Activated CD8-positive, alpha-beta memory T cell treated with anti-CD3 and anti-CD28 coated beads for 48 hours (primary cell): Measurements from ENCODE around the gene TULP4.

ENCODE experiments used
- DNase-seq, 3 experiments: peaks; one replicate each; pipeline ENCODE4 v3.0.0-alpha.2; 2020; ENCODE audit warnings: low read depth in 2 of 3, low spot score in 2 of 3

The TULP4 gene

DNA sequence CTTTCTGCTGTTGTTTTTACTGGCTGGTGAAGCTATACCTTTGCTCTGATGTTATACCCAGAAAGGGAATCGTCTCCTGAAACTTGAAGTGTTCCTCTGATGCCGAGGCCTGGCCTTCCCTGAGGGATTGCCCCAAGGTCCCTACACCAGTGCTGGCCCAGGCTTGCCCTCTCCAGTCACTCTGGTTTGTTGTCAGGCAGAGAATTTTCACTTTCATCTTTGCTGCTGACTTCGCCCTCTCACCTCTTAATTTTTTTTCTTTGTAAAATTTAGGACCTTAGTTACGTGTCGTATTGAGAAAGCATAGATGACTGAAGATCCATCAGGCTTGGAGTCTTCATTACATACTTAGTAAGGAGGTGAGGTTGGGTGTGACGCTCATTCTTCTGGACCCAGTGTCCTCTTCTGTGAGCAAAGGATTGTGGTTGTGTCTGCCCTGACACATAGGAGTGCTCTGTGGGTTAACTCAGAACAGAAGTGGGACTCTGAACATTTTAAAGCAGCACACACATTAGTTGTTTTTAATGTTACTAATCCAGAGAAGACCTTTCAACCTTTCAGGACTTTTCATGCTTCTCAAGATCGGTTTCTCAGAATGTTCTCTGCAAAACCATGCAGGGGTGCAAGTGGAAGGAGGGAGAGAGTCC, 45.4 kb downstream of the TULP4 start:
- no peak for DNase-seq

GRCh38 chr6:158358450-158359077, 46.3 kb downstream of the TULP4 start:
- no peak for DNase-seq

DNA sequence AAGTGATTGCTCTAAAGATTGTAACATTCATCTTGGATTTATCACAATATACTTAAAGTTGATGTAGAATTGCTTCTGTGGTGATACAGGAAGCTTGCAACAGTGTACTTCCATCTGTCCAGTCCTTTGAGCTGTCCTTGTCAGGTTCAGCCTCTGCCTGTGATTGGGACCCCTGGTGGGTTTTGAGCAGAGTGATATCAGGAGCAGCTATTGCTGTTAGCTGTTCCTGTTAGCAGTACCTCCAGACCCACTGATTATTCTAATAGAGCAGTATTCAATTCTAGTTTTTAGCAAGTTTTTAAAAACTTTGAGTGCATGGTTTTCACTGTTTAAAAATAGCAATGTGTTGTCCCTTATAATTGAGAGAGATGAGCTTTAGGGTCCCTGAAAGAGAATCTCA, 48.8 kb downstream of the TULP4 start:
- DNase-seq, result no peak

- no peak for DNase-seq
Measured at GRCh38 chr6:158361961-158362669, 49.9 kb downstream of the TULP4 start.

DNA sequence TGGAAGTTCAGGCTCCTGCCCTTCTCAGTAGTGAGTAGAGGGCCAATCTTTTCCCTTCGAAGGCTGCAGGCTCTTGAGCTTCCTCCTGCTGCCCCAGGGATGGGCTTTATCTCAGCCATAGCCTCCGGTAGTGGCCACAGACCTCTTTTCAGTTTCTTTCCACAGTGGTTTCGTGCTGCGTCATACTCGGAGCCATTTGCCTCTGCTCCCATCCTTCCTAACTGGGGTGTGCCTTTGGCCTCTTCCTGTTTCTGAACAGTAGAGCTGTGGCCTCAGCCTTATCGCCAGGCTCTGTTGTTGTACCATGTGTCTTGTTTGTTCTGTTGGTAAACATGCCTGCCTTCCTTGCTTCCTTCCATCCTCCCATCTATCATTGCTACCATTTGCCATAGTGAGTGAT, 54.1 kb downstream of the TULP4 start:
- DNase-seq, result no peak

- no peak for DNase-seq
Measured at GRCh38 chr6:158367816-158368215, 55.6 kb downstream of the TULP4 start.

GRCh38 chr6:158369241-158369640, 57.0 kb downstream of the TULP4 start:
- no peak for DNase-seq

DNA sequence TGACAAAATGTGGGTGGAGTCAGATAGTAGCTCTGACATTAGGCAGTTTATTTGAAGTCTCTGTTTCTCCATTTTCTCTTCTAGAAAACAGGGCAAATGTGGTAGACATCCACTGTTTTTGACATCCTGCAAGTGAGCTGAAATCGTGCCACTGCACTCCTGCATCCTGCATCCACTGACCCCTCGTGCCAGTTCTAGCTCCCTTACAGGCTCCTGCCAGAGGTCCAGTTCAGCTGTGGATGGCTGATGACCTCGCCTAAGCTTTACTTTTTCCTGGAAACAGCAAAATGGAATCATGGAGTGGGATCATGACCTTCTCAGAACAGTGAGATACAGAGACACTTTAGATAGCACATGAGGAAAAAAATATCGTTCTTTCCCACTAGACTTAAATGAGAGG, 58.5 kb downstream of the TULP4 start:
- no peak for DNase-seq

- DNase-seq, result no peak
Measured at GRCh38 chr6:158371261-158371660, 59.0 kb downstream of the TULP4 start.

DNA sequence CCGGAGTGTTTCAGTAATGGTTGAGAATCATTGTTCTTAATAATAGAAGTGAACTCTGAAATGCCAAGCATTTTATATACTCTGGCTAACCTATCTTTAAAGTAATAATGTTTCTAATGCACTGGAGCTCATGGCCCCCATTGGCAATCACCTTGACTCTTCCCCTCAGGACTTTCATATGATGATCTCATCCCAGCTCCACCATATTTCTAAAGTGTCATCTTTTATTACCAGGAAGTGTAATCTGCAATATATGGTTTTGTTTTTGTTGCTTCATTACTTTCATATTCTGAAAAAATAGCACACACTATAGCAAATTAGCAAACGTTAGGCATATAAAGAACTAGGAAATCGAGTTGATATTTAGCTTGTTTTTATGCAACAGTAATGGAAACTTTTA, 60.3 kb downstream of the TULP4 start:
- no peak for DNase-seq

DNA sequence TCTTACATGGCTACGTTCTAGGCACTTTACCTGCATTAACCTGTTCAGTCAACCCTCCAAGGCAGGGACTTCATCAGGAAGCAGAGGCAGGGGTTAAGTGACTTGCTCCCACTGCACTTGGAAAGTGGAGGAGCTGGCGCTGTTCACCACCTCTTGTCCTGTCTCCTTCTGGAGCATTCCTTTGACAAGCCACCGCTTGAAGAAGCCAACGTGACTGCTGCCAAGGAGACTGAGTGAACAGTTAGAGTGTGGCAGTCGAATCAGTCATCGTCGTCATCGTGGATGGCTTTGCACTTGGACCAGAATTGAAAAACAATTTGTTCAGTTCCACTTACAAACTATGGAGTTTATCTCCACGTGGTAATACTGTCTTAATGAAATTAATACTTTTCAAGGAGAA, 60.9 kb downstream of the TULP4 start:
- no peak for DNase-seq

- no peak for DNase-seq
Measured at GRCh38 chr6:158374020-158374419, 61.8 kb downstream of the TULP4 start.

- no peak for DNase-seq
Measured at GRCh38 chr6:158376631-158377081, 64.4 kb downstream of the TULP4 start.

DNA sequence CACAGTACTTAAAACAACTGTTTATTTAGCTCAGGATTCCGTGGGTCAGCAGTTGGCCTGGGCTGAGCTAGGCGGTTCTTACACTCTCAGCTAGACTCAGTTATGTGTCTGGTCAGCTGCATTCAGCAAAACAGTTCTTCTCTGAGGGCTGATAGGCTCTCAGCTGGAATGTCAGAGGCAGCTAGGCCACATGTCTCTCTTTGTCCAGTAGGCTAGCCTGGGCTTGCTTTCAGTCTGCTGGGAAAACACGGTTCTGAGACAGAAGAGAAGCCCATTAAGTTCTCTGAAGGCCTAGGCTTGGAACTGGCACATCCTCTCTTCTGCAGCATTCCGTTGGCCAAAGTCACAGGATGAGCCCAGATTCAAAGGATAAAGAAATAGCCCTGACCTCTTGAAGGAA, 65.6 kb downstream of the TULP4 start:
- no peak for DNase-seq

DNA sequence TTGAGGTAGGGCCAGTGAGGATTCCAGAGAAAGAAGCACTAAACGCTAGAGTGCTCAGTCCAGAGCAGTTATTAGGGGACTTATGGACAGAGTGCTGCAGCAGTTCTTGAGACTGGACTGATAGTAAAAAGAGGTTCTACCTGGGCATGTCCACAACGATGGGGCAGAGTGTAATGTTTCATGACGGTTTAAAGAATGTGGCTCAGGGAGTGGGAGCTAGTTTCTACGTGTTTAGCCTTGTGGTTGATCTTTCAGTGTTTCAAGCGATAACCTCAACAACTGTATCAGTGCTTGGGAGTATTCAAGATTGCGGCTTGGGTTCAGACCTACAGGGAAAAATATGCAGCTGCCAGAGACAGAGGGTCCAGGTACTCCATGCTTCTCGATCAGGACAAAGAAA, 67.1 kb downstream of the TULP4 start:
- no peak for DNase-seq

- DNase-seq, result no peak
Measured at GRCh38 chr6:158381214-158381613, 68.9 kb downstream of the TULP4 start.

GRCh38 chr6:158382491-158382890, 70.2 kb downstream of the TULP4 start:
- DNase-seq, result no peak

GRCh38 chr6:158383057-158383456, 70.8 kb downstream of the TULP4 start:
- DNase-seq, result no peak

GRCh38 chr6:158383542-158383941, 71.3 kb downstream of the TULP4 start:
- DNase-seq, result no peak

DNA sequence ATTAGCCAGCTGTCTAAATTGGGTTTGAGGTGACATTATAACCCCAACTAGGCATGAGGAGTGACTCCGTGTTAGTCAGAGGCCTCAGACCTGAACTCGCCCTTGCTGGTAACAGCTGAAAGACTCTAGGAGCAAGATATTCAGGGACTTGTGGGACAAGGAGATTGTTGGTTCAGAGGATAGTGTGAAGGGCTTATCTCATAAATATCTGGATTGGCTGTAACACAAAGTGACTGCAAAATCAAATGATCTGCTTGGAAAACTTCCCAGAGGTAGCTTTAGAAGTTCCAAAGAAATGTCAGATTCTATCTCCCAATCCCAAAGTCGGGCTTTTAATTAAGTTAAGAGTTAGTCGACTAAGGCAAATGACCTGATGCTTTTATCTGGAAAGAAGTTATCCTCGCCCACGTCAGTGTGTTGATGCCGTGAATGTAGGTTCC, 72.4 kb downstream of the TULP4 start:
- no peak for DNase-seq

- no peak for DNase-seq
Measured at GRCh38 chr6:158387036-158387435, 74.8 kb downstream of the TULP4 start.

DNA sequence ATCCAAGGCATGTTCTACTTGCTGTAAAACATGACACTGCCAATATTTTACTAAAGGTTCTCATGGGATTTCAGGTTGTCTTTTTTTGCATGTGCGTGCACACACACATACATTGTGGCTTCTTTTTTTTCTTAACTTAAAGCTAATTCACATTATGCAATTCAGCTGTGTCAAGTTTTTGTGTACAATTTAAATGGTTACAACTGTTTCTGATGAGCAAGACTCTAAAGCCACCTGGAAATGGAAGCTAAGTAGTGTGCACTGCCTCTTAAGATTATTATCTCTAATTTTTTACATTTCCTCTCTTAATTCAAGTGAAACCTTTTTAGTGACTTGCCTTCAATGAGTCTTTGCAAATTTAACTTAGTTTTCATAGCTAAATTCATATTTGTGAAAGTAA, 75.3 kb downstream of the TULP4 start:
- no peak for DNase-seq
